HepG2 (cell line): ENCODE results near the gene METTL15. TPM values are rescaled to one million over a fixed set of nuclear protein-coding genes. Genes with fewer than 3 reads are reported as not detected.

Experiments used
- AKAP8 ChIP-seq: sonication (generic); formaldehyde crosslinking; IDR thresholded peaks from 2 replicates; pipeline ENCODE4 v1.5.1; 2020; ENCODE audit warnings: mild to moderate bottlenecking, missing genetic modification reagents
- ATF1 ChIP-seq: IDR thresholded peaks from 2 replicates; pipeline ENCODE4 v1.6.1; 2016; ENCODE audit warnings: mild to moderate bottlenecking, control low read depth
- ETV5 ChIP-seq: IDR thresholded peaks from 2 replicates; pipeline ENCODE4 v1.6.1; 2018; ENCODE audit warnings: missing biosample characterization, missing genetic modification reagents, inconsistent platforms, borderline replicate concordance
- GLI4 ChIP-seq: sonication (generic); formaldehyde crosslinking; IDR thresholded peaks from 2 replicates; pipeline ENCODE4 v1.5.1; 2020; ENCODE audit warnings: missing genetic modification reagents, mild to moderate bottlenecking, moderate library complexity, borderline replicate concordance
- KAT7 ChIP-seq: IDR thresholded peaks from 2 replicates; pipeline ENCODE4 v1.6.1; 2018; ENCODE audit warnings: borderline replicate concordance, missing compliant biosample characterization
- KDM1A ChIP-seq: IDR thresholded peaks from 2 replicates; pipeline ENCODE4 v1.6.1; 2016; ENCODE audit warnings: missing compliant biosample characterization
- MED1 ChIP-seq: sonication (generic); formaldehyde crosslinking; IDR thresholded peaks from 2 replicates; pipeline ENCODE4 v1.4.0; 2020; ENCODE audit warnings: missing genetic modification reagents
- PRMT3 ChIP-seq: sonication (generic); formaldehyde crosslinking; IDR thresholded peaks from 2 replicates; pipeline ENCODE4 v1.8.1; 2022; ENCODE audit warnings: low read depth, mild to moderate bottlenecking, moderate library complexity, missing genetic modification reagents, borderline replicate concordance
- RAD51 ChIP-seq: fragments of 450-650 bp; IDR thresholded peaks from 2 replicates; pipeline ENCODE4 v1.6.1; 2016; ENCODE audit warnings: borderline replicate concordance
- RFX5 ChIP-seq: IDR thresholded peaks from 2 replicates; pipeline ENCODE4 v1.6.1; 2011; ENCODE audit warnings: low read depth, low read length, improper control_type of control experiment
- SP140L ChIP-seq: sonication (generic); formaldehyde crosslinking; IDR thresholded peaks from 2 replicates; pipeline ENCODE4 v1.4.0; 2020; ENCODE audit warnings: missing genetic modification reagents, borderline replicate concordance
- ZBTB1 ChIP-seq: sonication (generic); formaldehyde crosslinking; IDR thresholded peaks from 2 replicates; pipeline ENCODE4 v1.4.0; 2020; ENCODE audit warnings: missing genetic modification reagents, borderline replicate concordance
- ZNF24 ChIP-seq: fragments of 450-650 bp; IDR thresholded peaks from 2 replicates; pipeline ENCODE4 v1.6.1; 2017; ENCODE audit warnings: antibody characterized with exemption, mild to moderate bottlenecking
- ZNF253 ChIP-seq: sonication (generic); formaldehyde crosslinking; IDR thresholded peaks from 2 replicates; pipeline ENCODE4 v1.8.0; 2022; ENCODE audit warnings: mild to moderate bottlenecking, missing genetic modification reagents, borderline replicate concordance
- ZNF318 ChIP-seq: sonication (generic); formaldehyde crosslinking; IDR thresholded peaks from 2 replicates; pipeline ENCODE4 v1.4.0; 2020; ENCODE audit warnings: mild to moderate bottlenecking, missing genetic modification reagents
- ZNF333 ChIP-seq: sonication (generic); formaldehyde crosslinking; IDR thresholded peaks from 2 replicates; pipeline ENCODE4 v1.4.0; 2020; ENCODE audit warnings: mild to moderate bottlenecking, missing genetic modification reagents, borderline replicate concordance
- ZNF33B ChIP-seq: sonication (generic); formaldehyde crosslinking; IDR thresholded peaks from 2 replicates; pipeline ENCODE4 v1.5.1; 2020; ENCODE audit warnings: mild to moderate bottlenecking, missing genetic modification reagents
- ZNF577 ChIP-seq: sonication (generic); formaldehyde crosslinking; IDR thresholded peaks from 2 replicates; pipeline ENCODE4 v1.4.0; 2020; ENCODE audit warnings: mild to moderate bottlenecking, low read depth, missing genetic modification reagents, borderline replicate concordance
- ZNF780A ChIP-seq: sonication (generic); formaldehyde crosslinking; IDR thresholded peaks from 2 replicates; pipeline ENCODE4 v1.8.0; 2022; ENCODE audit warnings: mild to moderate bottlenecking, missing genetic modification reagents, moderate library complexity
- polyA plus RNA-seq, 8 experiments: library from polyadenylated mRNA; depleted of rRNA in 3 of 8; stranded (reverse) in 7 of 8; unstranded in 1 of 8; fragments of >200 nt; fragmentation: Illumina TruSeq in 4 of 8; extraction: Trizol in 4 of 8; gene quantifications; 2 replicates each; pipeline versions ENCODE4 v1.2.1 to v1.2.3, GENCODE V29; 2011 to 2016; ENCODE audit warnings: low read depth in 4 of 8, missing spikeins in 1 of 8, mixed read lengths in 1 of 8; ENCODE audit not compliant: insufficient read depth in 1 of 8
- total RNA-seq, 5 experiments: library from RNA; depleted of rRNA; stranded (reverse); fragments of >200 nt; fragmentation: Illumina TruSeq; extraction: Trizol; gene quantifications; 2 replicates each; pipeline ENCODE4 v1.2.3, GENCODE V29; 2016; ENCODE audit warnings: low read depth in 1 of 5
- TF ChIP-seq, protein P1 (sequence below): sonication (generic); formaldehyde crosslinking; IDR thresholded peaks from 2 replicates; pipeline ENCODE4 v1.4.0; 2020; ENCODE audit warnings: missing genetic modification reagents, borderline replicate concordance

The METTL15 gene
- total and polyA plus RNA-seq, 2 of the 13 experiments (the other 11 are each of a cell fraction or from before 2014, with no cell fraction given), result 6.5 to 14.0 TPM

DNA sequence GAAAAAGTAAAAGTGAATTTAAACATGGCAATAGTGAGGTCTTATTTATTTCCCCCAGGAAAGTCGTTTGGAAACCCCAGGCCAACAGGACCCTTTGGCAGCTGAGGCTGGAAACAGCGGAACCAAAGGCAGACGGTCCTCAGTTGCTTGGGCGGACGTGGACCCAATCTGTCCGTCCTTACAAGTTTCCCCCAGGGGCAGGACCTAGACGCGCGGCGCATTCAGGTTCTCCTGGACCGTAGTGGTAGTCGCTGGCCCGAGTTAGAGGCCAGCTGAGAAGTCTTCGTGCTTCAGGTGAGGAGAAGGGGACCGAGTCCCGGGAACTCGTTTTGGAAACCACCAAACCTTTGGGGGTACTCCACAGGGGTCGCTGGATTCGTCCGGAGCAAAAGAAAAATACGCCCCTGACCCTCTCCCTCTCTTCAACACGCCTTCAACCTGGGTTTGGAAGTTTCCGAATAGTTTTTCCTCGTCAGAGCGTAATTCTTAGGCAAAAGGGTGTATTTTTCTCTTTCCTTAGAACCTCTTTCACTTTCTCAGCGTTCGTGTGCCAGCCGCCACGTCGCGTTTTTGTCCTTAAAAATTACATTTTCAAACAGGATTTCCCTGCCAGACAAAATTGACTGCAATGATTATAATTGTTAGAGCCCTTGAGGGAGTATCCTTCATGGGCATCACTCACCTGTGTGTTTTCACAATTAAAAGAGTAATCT lies 2.1 kb downstream of the METTL15 start (continued):
- TF ChIP-seq ZNF318, result no peak
- TF ChIP-seq ETV5 (CRISPR knock-in tag), result peak; percentile 70
- TF ChIP-seq AKAP8, result no peak
- peak; percentile 94; the same call in 1 of the 2 replicates for TF ChIP-seq ZNF333
- TF ChIP-seq KDM1A (CRISPR knock-in tag), result no peak
- TF ChIP-seq ZBTB1, result no peak
- TF ChIP-seq GLI4 (CRISPR knock-in tag), result no peak
- TF ChIP-seq MED1 (CRISPR knock-in tag), result peak; percentile 92
- TF ChIP-seq RFX5, result no peak
- no peak for TF ChIP-seq ZNF780A
- TF ChIP-seq SP140L (CRISPR knock-in tag), result no peak
- TF ChIP-seq ZNF577, result no peak
- TF ChIP-seq ATF1, result peak; percentile 63
- TF ChIP-seq, protein P1, sequence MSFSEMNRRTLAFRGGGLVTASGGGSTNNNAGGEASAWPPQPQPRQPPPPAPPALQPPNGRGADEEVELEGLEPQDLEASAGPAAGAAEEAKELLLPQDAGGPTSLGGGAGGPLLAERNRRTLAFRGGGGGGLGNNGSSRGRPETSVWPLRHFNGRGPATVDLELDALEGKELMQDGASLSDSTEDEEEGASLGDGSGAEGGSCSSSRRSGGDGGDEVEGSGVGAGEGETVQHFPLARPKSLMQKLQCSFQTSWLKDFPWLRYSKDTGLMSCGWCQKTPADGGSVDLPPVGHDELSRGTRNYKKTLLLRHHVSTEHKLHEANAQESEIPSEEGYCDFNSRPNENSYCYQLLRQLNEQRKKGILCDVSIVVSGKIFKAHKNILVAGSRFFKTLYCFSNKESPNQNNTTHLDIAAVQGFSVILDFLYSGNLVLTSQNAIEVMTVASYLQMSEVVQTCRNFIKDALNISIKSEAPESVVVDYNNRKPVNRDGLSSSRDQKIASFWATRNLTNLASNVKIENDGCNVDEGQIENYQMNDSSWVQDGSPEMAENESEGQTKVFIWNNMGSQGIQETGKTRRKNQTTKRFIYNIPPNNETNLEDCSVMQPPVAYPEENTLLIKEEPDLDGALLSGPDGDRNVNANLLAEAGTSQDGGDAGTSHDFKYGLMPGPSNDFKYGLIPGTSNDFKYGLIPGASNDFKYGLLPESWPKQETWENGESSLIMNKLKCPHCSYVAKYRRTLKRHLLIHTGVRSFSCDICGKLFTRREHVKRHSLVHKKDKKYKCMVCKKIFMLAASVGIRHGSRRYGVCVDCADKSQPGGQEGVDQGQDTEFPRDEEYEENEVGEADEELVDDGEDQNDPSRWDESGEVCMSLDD (CRISPR knock-in tag), result peak; percentile 13; the same call in 1 of the 2 replicates
- TF ChIP-seq KAT7, result peak; percentile 100
- peak; percentile 62; the same call in 1 of the 2 replicates for TF ChIP-seq ZNF24
- TF ChIP-seq PRMT3 (CRISPR knock-in tag), result peak; percentile 88; the same call in 1 of the 2 replicates
- TF ChIP-seq RAD51, result no peak
- no peak for TF ChIP-seq ZNF253 (CRISPR knock-in tag)
- peak; percentile 58; the same call in 1 of the 2 replicates for TF ChIP-seq ZNF33B (CRISPR knock-in tag)
